ENCODE data around the gene NKX6-2. TPM values are rescaled to one million over a fixed set of nuclear protein-coding genes. Genes with fewer than 3 reads are reported as not detected.

The NKX6-2 gene
- total RNA-seq, 1 donor from 2014 or later = not detected

DNA sequence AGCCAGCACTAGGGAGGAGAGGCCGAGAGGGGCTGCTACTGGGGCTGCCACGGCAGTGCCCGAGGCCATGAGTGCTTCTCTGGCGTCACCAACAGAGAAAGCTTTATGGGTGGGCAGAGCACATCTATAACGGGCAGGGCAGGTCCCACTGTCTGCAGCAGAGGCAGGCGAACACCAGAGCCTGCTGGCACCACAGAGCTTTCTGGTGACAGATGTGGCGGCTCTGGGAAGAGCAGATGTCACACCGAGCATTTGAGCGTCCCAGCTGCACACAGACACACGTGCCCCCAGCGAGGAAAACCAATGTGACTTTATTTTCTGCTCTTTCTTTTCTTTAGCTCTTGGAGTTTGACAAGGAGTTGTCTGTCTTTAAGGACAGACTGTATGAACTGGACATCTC lies 20.5 kb downstream of the NKX6-2 start:
- ATAC-seq (no peak), DNase-seq (no peak)
- intact Hi-C loops (cut with micrococcal nuclease) = no loop called here

DNA sequence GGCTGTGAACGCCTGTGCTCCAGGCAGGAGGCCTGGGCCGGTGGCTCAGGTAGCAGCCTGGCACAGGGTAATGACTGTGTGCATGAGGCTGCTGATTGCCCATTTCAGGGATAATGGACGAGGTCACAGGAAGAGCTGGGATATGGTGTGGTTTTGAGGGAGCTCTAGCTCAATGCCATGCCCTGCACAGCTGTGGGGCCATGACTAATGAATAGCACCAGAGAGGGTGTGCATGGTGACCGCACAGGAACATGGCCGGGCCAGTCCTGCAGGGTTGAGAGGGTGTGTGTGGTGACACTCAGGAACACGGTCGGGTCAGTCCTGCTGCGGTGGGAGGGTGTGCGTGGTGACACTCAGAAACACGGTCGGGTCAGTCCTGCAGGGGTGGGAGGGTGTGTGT lies 21.8 kb downstream of the NKX6-2 start:
- ATAC-seq (no peak), DNase-seq (no peak)
- intact Hi-C loops (cut with micrococcal nuclease) = no loop called here

DNA sequence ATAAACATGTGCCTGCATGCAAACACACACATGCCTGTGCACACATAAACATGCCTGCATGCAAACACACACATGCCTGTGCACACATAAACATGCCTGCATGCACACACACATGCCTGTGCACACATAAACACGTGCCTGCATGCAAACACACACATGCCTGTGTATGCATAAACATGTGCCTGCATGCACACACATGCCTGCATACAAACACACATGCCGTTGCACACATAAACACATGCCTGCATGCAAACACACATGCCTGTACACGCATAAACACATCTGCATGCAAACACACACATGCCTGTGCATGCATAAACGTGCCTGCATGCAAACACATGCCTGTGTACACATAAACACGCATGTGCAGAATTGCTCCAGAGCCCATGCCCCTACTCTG lies 22.4 kb downstream of the NKX6-2 start:
- no peak for DNase-seq
- ATAC-seq = no peak
- intact Hi-C loops (cut with micrococcal nuclease) = no loop called here

DNA sequence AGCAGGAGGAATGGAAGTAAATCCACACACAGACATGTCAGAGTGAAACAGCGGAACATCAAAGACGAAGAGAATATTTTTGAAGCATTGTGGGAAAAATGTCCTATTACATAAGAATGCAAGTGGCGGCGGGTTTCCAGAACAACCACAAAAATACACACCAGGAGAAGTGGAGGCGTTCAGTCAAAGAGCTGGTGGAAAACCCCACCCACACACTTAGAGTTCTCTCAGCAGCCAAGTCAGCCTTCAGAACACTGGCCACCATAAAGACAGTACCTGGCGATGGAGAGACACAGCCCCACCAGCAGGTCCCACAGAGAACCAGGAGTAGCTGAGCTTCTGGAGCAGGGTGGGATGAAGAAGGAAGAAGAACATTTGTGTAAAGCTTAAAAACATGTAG lies 23.7 kb downstream of the NKX6-2 start:
- DNase-seq (no peak), ATAC-seq (no peak)
- intact Hi-C loops (cut with micrococcal nuclease) = no loop called here

DNA sequence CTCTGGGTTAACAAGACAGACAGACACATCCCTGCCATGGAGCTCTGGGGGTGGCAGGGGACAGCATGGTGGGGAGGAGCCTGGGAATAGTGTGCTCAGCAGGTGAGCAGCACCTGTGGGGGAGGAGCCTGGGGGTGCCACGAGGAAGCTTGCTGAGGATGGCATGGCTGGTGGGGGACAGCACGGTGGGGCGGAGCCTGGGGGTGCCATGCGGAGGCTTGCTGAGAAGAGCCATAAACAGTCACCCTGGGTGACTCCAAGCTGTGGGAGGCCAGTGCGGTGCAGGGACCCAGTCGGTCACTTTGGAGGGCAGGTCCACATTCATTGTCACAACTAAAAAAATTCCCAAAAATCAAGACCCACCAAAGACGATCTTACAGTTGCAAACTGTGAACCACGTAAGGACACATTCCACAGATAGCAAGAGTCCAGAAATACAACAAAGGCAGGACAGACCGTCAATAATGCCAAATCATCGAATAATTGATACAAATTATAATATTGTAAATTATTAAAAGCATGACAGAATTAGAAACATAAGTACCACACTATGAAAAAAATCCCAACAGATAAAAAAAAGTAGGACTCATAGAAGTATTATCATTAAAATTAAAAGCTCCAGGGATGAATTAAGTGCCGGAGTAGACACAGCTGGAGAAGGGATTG lies 24.4 kb downstream of the NKX6-2 start:
- intact Hi-C loops (cut with micrococcal nuclease) = no loop called here
- DNase-seq (no peak), ATAC-seq (no peak)

DNA sequence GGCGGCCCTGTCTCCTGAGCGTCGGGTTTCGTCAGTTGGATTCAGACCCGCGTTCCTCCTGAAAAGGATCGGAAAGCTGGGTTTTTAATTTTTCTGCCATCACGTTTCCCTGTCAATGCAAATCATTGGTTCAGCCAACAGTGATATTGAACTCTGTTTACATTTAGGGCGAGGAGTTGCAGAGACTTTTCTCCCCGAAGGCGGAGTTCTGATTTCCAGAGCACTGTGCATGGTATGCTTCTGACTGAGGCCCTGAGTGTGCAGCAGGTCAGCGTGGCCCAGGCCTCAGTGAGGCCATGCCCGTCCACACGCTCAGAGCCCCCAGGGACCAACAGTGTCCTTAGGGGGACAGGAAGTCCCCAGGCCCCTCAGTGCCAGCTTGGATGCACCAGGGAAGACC lies 27.1 kb downstream of the NKX6-2 start:
- DNase-seq = no peak
- intact Hi-C loops (cut with micrococcal nuclease) = no loop called here
- no peak for ATAC-seq

DNA sequence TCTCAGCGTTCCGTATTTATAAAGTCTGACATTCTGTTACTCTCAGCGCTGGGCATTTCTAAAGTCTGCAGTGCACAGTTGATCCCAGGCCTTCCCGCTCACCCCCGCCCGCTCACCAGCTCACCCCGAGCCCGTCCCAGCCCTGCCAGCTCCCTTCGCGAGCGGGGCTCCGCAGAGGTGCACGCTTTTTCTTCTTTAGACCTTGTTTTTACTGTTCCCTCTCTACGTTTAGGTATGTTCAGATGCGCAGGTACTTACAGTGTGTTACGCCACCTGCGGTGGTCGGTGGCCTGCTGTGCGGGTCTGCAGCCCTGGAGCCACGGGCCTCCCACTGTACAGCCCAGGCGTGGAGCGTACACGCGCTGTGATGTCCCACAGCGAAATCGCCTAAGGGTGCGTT lies 28.8 kb downstream of the NKX6-2 start:
- DNase-seq = no peak
- intact Hi-C loops (cut with micrococcal nuclease) = no loop called here
- ATAC-seq = no peak

DNA sequence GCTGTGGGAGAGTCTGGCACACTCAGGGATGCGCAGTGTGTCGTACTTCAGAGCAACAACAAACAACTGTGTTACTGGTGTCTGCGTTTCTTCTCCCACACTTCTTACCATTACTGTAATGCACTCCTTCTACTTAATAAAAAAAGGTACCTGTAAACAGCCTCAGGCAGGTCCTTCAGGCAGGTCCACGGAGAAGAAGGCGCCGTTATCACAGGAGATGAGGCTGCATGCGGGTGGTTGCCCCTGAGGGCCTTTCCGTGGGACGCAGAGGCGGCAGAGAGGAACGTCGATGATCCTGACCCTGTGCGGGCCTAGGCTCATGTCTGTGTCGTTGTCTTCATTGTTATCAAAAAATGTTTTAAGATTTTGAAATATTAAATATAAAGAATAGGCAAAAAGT lies 29.4 kb downstream of the NKX6-2 start:
- intact Hi-C loops (cut with micrococcal nuclease) = no loop called here
- ATAC-seq = no peak
- no peak for DNase-seq

DNA sequence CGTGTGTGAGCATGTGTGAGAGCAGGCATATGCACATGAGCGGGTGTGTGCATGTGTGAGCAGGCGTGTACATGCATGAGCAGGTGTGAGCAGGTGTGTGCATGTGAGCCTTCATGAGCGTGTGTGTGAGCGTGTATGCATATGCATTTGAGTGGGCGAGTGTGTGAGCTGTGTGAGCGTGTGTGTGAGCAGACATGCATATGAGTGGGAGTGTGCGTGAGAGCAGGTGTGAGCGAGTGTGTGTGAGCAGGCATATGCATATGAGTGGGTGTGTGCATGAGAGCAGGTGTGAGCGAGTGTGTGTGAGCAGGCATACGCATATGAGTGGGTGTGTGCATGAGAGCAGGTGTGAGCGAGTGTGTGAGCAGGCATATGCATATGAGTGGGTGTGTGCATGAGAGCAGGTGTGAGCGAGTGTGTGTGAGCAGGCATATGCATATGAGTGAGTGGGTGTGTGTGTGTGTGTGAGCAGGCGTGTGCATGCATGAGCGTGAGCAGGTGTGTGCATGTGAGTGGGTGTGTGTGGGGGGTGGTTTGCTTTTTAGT lies 30.7 kb downstream of the NKX6-2 start:
- DNase-seq (no peak), ATAC-seq (no peak)
- intact Hi-C loops (cut with micrococcal nuclease) = no loop called here

DNA sequence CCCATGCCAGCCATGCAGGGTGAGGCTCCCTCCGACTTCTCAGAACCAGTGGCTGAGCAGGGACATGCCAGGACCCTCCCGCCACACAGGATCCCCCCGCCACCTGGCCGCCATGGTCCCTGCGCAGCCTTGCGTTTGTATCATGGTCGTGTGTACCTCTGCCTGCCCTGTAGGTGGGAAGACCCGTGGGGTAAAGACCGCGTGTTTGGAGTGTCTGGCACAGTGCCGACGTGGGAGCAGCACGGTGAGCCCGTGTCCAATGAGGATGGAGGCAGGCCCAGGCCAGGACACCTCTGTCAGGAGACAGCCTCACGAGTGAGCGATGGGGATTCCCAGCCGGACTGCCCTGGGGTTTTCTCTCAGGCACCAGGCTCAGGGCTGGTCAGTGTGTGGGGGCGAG lies 31.9 kb downstream of the NKX6-2 start:
- intact Hi-C loops (cut with micrococcal nuclease) = no loop called here
- DNase-seq (no peak), ATAC-seq (no peak)

DNA sequence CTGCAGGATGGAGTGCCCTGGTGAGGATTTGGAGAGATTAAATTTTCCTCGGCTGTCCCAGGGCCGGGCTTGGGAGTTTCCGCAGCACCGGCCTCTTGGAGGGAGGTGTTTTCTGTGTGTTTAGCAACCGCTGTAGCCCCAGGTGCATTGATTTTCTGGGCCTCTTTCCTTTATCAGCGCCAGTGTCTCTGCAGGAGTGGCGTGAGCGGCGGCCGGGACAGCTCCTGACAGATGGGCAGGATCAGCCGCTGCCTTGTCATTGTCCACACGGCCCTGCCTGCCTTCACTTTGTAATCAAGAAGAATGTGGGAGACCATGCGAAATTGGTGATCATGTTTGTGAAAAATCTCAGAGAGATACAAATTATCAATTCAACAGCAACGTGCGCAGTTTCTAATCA lies 32.4 kb downstream of the NKX6-2 start:
- intact Hi-C loops (cut with micrococcal nuclease) = no loop called here
- ATAC-seq (no peak), DNase-seq (no peak)

DNA sequence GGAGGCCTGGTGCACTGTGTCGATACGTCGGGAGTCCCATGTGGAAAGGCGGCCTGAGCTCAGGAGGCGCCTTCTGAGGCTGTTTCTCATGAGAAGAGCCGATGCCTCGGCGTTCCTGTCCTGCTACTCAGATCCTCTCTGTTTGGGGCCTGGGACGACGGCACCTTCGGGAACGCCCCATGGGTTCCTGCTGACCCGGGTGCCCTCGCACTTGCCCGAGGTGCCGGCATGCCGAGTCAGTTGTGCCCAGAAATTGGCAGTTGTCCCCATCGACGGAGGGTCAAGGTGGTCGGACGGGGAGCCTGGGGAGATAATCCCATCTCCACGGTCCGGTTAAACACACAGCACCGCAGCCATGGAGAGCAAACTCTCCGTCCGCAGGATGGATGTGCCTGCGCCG lies 33.0 kb downstream of the NKX6-2 start:
- no peak for DNase-seq
- no peak for ATAC-seq
- intact Hi-C loops (cut with micrococcal nuclease) = no loop called here

DNA sequence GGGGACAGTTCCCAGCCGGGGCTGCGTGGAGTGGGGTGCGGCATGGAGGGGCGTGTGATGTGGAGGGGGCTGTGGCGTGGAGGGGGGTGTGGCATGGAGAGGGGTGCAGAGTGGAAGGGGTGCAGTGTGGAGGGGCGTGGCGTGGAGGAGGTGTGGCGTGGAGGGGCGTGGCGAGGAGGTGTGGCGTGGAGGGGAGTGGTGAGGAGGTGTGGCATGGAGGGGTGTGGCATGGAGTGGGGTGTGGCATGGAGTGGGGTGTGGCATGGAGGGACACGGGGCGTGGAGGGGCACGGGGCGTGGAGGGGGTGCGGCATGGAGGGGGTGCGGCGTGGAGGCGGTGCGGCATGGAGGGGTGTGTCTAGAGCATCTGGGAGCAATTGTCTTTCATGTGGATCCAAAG lies 33.6 kb downstream of the NKX6-2 start:
- intact Hi-C loops (cut with micrococcal nuclease) = no loop called here
- DNase-seq = no peak
- peak; percentile 11 for ATAC-seq

DNA sequence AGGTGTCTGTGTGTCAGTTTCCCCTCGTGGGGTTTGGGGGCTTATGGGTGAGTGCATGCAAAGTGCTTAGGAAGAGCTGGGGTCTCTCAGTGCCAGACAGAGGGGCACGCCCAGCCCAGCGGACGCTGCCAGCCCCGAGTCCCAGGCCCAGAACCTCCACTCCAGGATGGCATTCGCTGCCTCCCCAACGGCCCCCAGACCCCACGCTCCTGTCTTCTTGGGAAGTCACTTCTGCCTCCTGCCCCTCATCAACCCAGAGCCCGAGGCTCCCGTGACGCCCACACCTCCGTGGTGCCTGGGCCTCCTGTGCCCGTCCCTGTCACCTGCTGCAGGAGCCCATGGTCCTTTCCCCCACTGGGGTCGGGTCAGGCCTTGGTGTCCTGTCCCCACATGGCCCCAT lies 35.0 kb downstream of the NKX6-2 start:
- DNase-seq (no peak), ATAC-seq (no peak)
- intact Hi-C loops (cut with micrococcal nuclease) = no loop called here

DNA sequence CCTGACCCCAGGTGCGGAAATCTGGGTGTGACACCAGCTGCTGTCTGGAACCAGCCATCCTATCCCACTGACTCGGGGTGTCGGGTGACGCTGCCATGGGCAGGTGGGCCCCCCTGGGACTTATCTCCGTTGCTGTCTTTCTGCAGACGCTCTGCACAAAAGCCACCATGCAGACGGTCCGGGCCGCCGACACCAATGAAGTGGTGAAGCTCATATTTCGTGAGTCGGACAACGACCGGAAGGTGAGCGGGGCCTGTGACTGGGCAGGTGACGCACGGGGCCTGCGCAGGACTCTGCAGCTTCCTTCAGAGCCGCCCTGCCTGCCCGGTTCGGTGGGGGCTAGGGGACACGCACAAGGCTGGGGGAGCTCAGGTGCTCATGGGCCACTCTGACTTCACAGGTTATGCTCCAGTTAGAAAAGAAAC lies 36.6 kb downstream of the NKX6-2 start:
- intact Hi-C loops (cut with micrococcal nuclease) = no loop called here
- ATAC-seq (no peak), DNase-seq (no peak)

DNA sequence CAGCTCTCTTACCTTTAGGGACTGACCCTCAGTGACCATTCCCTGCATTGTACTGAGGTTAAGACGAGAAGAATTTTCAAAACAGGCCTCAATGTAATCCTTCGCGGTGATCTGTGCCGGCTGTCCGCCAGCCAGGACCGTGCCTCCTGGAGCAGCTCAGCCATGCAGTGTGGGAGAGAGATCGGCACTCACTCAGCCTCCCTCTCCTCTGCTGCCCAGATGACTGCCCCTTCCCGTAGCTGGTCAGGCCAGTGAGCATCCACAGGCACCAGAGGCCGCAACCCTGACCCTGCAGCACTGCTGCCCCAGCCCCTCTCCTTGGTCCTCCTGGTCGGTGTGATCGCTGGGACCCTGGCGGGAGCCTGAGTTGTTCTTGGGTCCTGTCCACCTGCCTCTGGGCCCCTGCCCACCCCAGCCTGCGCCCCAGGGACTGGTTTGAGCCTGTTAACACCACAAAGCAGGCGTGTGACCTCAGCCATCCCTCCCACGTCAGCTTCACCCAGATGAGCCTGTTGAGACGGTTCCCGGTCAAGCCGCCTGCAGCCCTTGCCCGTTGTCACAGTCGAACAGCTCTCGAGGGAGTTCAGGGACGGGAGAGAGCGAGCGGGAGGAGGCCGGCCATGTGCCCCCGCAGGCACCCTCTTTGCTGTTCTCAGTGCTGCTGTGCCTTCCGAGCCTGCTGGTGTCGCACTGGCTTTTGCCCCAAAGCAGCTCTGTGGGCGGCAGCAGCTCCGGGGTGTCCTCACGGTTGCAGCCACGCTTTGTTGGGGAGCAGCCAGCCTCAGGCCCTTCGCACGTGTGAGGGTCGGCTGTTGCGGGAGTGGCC lies 37.2 kb downstream of the NKX6-2 start:
- ATAC-seq = no peak
- intact Hi-C loops (cut with micrococcal nuclease) = no loop called here
- no peak for DNase-seq

DNA sequence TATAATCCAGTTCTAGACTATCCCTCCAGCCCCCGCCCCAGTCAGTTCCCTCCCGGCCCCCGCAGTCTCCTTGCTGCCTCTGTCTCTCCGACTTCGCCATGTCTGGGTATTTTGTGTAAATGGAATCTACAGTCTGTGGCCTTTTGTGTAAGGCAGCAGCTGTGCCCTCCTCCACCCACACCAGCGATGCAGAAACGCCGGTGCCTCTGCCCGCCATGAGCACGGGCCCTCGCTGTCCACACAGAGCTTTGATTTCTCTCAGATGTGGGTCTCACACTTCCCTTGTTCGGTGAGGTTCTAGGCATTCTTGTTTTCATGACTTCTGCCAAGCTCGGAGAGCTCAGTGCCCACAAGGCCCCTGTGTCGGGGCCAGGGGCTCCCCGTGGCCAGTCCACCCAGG lies 37.8 kb downstream of the NKX6-2 start:
- DNase-seq (no peak), ATAC-seq (no peak)
- intact Hi-C loops (cut with micrococcal nuclease) = no loop called here

DNA sequence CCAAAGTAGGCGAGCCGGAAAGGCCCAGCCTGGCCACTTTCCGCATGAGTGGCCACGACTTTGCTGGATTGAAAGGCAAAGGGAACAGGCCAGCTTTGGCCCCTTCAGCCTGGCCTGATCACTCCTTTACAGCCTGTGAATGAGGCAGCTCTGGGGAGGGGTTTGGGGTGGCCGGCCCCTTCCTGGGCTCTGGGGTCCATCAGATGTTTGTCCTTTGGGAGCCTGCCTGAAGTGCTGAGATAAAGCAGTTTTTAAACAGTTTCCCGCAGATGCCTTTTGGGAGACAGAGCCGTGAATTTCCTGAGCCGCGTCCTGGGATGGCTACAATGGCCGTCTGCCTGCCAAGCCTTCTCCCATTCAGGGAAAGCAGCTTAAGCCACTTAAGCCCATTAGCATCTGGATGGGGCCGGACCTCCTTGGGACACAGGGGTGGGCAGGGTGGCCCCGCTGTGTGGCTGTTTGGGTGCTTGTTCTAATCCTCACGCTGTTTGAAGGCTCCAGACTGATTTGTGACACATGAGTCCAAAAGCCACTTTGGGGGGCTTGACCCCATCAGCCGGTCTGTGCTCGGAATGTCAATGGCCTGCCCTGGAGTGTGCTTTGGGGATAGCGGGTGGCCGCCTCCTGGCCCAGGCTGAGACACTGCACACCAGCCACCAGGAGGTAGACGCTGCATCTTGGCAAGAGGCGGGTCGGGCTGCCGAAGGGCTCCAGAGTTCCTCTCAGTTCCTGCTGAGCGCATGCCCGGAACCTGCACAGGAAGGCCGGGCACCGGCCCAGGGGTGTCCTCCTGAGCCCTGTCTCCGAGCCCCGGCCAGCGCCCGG lies 38.9 kb downstream of the NKX6-2 start:
- DNase-seq = no peak
- no peak for ATAC-seq
- intact Hi-C loops (cut with micrococcal nuclease) = no loop called here

DNA sequence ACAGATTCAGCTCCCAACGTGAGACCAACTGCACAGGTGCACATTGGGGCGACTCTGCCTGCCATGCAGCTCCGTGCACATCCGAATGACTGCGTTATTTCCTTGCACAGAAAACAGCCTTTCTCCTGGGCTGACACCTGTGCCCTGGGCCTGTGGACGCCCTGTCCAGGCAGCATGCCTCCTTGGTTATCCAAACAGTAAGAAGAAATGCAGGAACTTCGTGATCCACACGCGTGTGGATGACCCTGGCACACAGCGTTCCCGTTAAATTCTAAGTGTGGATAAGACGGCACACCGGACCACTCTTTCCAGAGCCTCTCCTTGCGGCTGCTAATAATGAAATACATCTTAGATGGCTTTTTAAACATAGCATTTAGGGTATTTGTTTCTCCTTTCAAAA lies 39.6 kb downstream of the NKX6-2 start:
- intact Hi-C loops (cut with micrococcal nuclease) = no loop called here
- DNase-seq (no peak), ATAC-seq (no peak)

DNA sequence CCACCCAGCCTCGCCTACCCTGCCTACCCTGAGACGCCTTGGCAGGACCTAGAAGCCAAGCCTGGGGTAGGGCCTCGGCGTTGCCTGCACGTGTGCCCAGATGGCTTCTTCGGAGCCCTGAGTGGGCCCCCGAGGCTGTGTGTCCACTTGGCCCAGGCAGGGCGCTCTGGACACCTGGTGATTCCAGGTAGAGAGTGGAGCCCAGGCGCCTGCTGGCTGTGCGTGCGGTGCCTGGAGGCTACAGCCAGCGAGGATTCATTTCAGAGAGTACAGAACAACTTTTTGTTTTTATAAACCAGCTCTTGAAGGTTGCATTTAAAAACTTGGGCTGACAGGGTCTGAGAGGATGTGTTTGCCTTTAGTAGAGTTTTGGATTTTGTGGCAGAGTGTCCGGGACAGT lies 40.0 kb downstream of the NKX6-2 start:
- no peak for DNase-seq
- no peak for ATAC-seq
- intact Hi-C loops (cut with micrococcal nuclease) = no loop called here

Data from left ventricle myocardium superior (tissue), 1 donor.